Astrocyte (in vitro differentiated cells and primary cell): ENCODE data around the gene FEM1A.

Source experiments
- EZH2 ChIP-seq: IDR thresholded peaks from 2 replicates; pipeline ENCODE4 v1.6.1; 2012; ENCODE audit warnings: mild to moderate bottlenecking, low read length, inconsistent platforms; ENCODE audit not compliant: insufficient read depth
- TF ChIP-seq, protein P1 (sequence below): IDR thresholded peaks from 2 replicates; pipeline ENCODE4 v1.5.1; 2011; ENCODE audit warnings: low read depth, mild to moderate bottlenecking, inconsistent platforms, low read length, moderate library complexity; ENCODE audit not compliant: insufficient read depth

GRCh38 chr19:4815426-4816201 is 24.1 kb downstream of the FEM1A start:
- TF ChIP-seq, protein P1, sequence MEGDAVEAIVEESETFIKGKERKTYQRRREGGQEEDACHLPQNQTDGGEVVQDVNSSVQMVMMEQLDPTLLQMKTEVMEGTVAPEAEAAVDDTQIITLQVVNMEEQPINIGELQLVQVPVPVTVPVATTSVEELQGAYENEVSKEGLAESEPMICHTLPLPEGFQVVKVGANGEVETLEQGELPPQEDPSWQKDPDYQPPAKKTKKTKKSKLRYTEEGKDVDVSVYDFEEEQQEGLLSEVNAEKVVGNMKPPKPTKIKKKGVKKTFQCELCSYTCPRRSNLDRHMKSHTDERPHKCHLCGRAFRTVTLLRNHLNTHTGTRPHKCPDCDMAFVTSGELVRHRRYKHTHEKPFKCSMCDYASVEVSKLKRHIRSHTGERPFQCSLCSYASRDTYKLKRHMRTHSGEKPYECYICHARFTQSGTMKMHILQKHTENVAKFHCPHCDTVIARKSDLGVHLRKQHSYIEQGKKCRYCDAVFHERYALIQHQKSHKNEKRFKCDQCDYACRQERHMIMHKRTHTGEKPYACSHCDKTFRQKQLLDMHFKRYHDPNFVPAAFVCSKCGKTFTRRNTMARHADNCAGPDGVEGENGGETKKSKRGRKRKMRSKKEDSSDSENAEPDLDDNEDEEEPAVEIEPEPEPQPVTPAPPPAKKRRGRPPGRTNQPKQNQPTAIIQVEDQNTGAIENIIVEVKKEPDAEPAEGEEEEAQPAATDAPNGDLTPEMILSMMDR = no peak
- TF ChIP-seq EZH2 = no peak
